AG09319 (cell line): ENCODE results near the gene SORT1.
"Not testable (repeated sequence)": the region's sequence is repeated elsewhere in the genome, so short reads cannot be mapped to it uniquely, and the experiment has no call there.

Experiments
- DNase-seq: peaks from one replicate; pipeline ENCODE4 v3.0.0-alpha.2; 2010; ENCODE audit warnings: low read depth; ENCODE audit errors: extremely low read depth
- CTCF ChIP-seq: IDR thresholded peaks from 2 replicates; pipeline ENCODE4 v1.5.1; 2011; ENCODE audit warnings: low read depth, mild to moderate bottlenecking, inconsistent platforms, low read length, moderate library complexity

SORT1 gene

GRCh38 chr1:109383087-109383779 lies 14.5 kb downstream of the SORT1 start:
- no peak for TF ChIP-seq CTCF
- no peak for DNase-seq

- no peak for TF ChIP-seq CTCF
- DNase-seq = no peak
These were observed 16.1 kb downstream of the SORT1 start for GRCh38 chr1:109381573-109381972.

- no peak for TF ChIP-seq CTCF
- DNase-seq = no peak
These were observed 17.8 kb downstream of the SORT1 start for GRCh38 chr1:109379907-109380306.

- no peak for DNase-seq
- no peak for TF ChIP-seq CTCF
These were observed 18.3 kb downstream of the SORT1 start for GRCh38 chr1:109379422-109379821.

- DNase-seq = no peak
These were observed 20.0 kb downstream of the SORT1 start for GRCh38 chr1:109377698-109378097.

GRCh38 chr1:109373696-109374095 lies 24.0 kb downstream of the SORT1 start:
- not testable (repeated sequence) for DNase-seq

More at GRCh38 chr1:109377698-109378097, 20.0 kb downstream of the SORT1 start:
- TF ChIP-seq CTCF = no peak

GRCh38 chr1:109373126-109373525 lies 24.6 kb downstream of the SORT1 start:
- no peak for DNase-seq
- no peak for TF ChIP-seq CTCF

GRCh38 chr1:109372281-109372680 lies 25.4 kb downstream of the SORT1 start:
- DNase-seq = no peak
- TF ChIP-seq CTCF = no peak
